CD4-positive, alpha-beta memory T cell (primary cell): Measurements from ENCODE around the gene MIOS. TPM values are rescaled to one million over a fixed set of nuclear protein-coding genes. Genes with fewer than 3 reads are reported as not detected.

Source experiments
- CTCF ChIA-PET: fragments of 350-600 bp; sonication (Branson Sonifier 250); formaldehyde crosslinking; loops from one replicate; lab custom pipeline; 2021; ENCODE audit warnings: inconsistent platforms; ENCODE audit not compliant: partially characterized antibody; lab: Charles Lee
- POLR2A ChIA-PET: fragments of 350-600 bp; sonication (Branson Sonifier 250); formaldehyde crosslinking; loops from one replicate; lab custom pipeline; 2021; ENCODE audit not compliant: partially characterized antibody; lab: Charles Lee
- DNase-seq, 5 donors: peaks; one replicate each; pipeline versions ENCODE4 v3.0.0 to v3.0.0-alpha.2; 2020 to 2022; ENCODE audit warnings: mixed read lengths in 1 of 5
- H3K27ac ChIP-seq: one replicate; pipeline ENCODE4 v1.7.0; 2013; ENCODE audit warnings: low read depth, low read length
- H3K27me3 ChIP-seq: 2 replicates; pipeline ENCODE4 v1.7.0; 2013; ENCODE audit warnings: mild to moderate bottlenecking, low read length, moderate library complexity; ENCODE audit not compliant: insufficient read depth
- H3K36me3 ChIP-seq: 2 replicates; pipeline ENCODE4 v1.7.0; 2013; ENCODE audit warnings: mild to moderate bottlenecking, low read length, moderate library complexity; ENCODE audit not compliant: insufficient read depth
- H3K4me1 ChIP-seq: 2 replicates; pipeline ENCODE4 v1.7.0; 2013; ENCODE audit warnings: mild to moderate bottlenecking, low read length, moderate library complexity; ENCODE audit not compliant: insufficient read depth
- H3K4me3 ChIP-seq, 2 donors: one replicate each; pipeline ENCODE4 v1.7.0; 2013; ENCODE audit warnings: low read length in 2 of 2, mild to moderate bottlenecking in 1 of 2
- H3K9me3 ChIP-seq, 2 donors: one replicate each; pipeline ENCODE4 v1.7.0; 2013; ENCODE audit warnings: low read length in 2 of 2, control low read depth in 1 of 2; ENCODE audit not compliant: control insufficient read depth in 1 of 2
- H3K27ac Mint-ChIP-seq, 7 donors: one replicate each; pipeline ENCODE4 v1.8.0; 2020 to 2021; ENCODE audit warnings: mixed read lengths in 7 of 7, mild to moderate bottlenecking in 6 of 7, inconsistent platforms in 3 of 7, moderate library complexity in 3 of 7
- H3K27me3 Mint-ChIP-seq, 2 donors: one replicate each; pipeline ENCODE4 v1.8.0; 2020 to 2021; ENCODE audit warnings: mixed read lengths in 2 of 2
- H3K36me3 Mint-ChIP-seq, 2 donors: one replicate each; pipeline ENCODE4 v1.8.0; 2020 to 2021; ENCODE audit warnings: mixed read lengths in 2 of 2, inconsistent platforms in 1 of 2, mild to moderate bottlenecking in 1 of 2
- H3K4me1 Mint-ChIP-seq, 4 donors: one replicate each; pipeline ENCODE4 v1.8.0; 2020 to 2021; ENCODE audit warnings: mixed read lengths in 4 of 4, mild to moderate bottlenecking in 1 of 4
- H3K4me3 Mint-ChIP-seq, 8 donors: one replicate each; pipeline ENCODE4 v1.8.0; 2020 to 2021; ENCODE audit warnings: mixed read lengths in 8 of 8, mild to moderate bottlenecking in 7 of 8, moderate library complexity in 6 of 8, inconsistent platforms in 3 of 8
- H3K9me3 Mint-ChIP-seq, 8 donors: one replicate each; pipeline ENCODE4 v1.8.0; 2020 to 2021; ENCODE audit warnings: mixed read lengths in 8 of 8, mild to moderate bottlenecking in 5 of 8, inconsistent platforms in 3 of 8, moderate library complexity in 1 of 8
- intact Hi-C: fragments of 100-400 bp; cut with micrococcal nuclease; formaldehyde crosslinking; loops from one replicate; pipeline ENCODE4 v1.15.1; 2023
- polyA plus RNA-seq, 2 donors: library from polyadenylated mRNA; unstranded; fragments of 300-500 nt; fragmentation: Illumina TruSeq; gene quantifications; one replicate each; pipeline ENCODE4 v1.2.3, GENCODE V29; 2021
- total RNA-seq, 2 experiments: library from RNA; stranded (reverse); gene quantifications; one replicate each; pipeline ENCODE4 v1.2.3, GENCODE V29; 2021

Gene MIOS
- total and polyA plus RNA-seq, 4 experiments from 2014 or later, result 15.5 to 25.1 (median 19.6) TPM

- Mint-ChIP-seq H3K27ac (no peak overlapping the region), H3K4me1 (peaks cover 13 to 20% (median 16%) of the 10 kb centered on the region in 4 donors), H3K36me3 (peaks cover 8 to 13% of the 10 kb centered on the region in 2 donors), H3K9me3 (peaks cover 0 to 9% (median 5%) of the 10 kb centered on the region in 8 donors), H3K4me3 (no peak overlapping the region), H3K27me3 (peaks cover 0 to 1% of the 10 kb centered on the region in 2 donors)
- ChIA-PET CTCF (interaction anchor here (1.2 kb wide), 1 partner anchor 382 kb away, joined by 3 read pairs; no protein-coding TSS in a partner anchor), POLR2A (interaction anchor here (1.5 kb wide), 1 partner anchor 77 kb away, joined by 3 read pairs; the partner anchor contains the start of gene UMAD1)
- intact Hi-C loops, result no loop called here
- no peak for DNase-seq
- peaks cover 30% of the 10 kb centered on the region for H3K4me1 ChIP-seq
- no peak overlapping the region for H3K4me3 ChIP-seq
- H3K27me3 ChIP-seq, result no peaks in the 10 kb centered on the region
- no peaks in the 10 kb centered on the region for H3K36me3 ChIP-seq
- no peak overlapping the region for H3K27ac ChIP-seq
- H3K9me3 ChIP-seq, result no peaks in the 10 kb centered on the region
These were observed 2.9 kb upstream of the MIOS start for GRCh38 chr7:7563813-7564212.

DNA sequence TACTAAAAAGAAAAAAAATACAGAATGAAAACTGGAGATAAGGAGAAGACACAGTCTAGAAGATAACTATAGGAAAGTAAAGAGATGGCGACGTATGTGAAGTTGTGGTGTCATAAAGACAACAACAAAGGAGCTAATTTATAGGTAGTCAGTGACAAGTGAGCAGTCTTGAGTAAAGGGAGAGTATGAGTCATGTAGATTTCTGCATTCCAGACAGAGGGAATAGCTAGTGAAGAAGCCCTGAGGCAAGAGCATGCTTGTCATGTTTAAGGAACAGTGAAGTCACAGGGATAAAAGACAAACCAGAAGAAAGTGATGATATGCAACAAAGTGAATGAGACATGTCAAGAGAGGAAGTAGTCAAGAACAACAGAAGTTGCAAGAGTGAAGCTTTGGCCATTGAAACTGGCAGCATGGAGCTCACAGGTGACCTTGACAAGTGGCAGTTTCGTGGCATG lies 2.3 kb upstream of the MIOS start:
- peaks cover 7 to 8% of the 10 kb centered on the region in 2 donors for H3K36me3 Mint-ChIP-seq
- DNase-seq, result no peak
- no peaks in the 10 kb centered on the region for H3K36me3 ChIP-seq

DNA sequence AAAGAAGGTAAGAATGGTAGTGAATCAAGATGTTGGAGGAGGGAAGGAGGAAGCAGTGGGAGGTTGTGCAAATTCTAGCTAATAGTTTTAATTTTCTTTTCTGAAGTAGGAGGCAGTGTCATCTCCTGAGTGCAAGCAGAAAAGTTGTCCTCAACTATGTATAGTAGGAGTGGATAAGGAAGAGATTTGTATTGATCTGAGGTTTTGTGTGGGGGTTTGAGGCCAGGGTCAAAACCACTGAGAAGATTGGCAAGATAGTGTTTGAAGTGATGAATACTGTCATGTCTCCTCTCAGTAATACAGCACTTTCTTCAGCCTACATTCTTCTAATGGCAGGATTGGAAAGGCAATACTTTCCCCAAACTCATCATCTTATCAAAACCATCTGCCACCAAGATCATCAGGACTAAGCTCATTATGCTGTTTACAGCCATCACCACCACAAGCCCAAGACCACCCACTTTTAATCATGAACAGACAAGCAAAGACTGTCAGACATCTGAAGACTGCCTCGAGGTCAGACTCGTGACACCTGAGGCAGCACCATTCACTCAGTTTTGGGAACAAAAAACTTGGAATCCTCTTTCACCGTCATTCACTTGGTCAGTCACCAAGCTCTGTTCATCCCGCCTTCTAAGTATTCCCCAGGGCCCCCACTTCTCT lies 1.5 kb upstream of the MIOS start:
- no peak for DNase-seq
- Mint-ChIP-seq H3K27me3 (no peaks in the 10 kb centered on the region), H3K4me3 (no peak overlapping the region), H3K36me3 (peaks cover 0 to 5% of the 10 kb centered on the region in 2 donors), H3K4me1 (peaks cover 27 to 32% (median 30%) of the 10 kb centered on the region in 4 donors), H3K27ac (no peak overlapping the region), H3K9me3 (peaks cover 0 to 3% (median 0%) of the 10 kb centered on the region in 8 donors)
- H3K4me3 ChIP-seq, result no peak overlapping the region
- intact Hi-C loops, result loop anchor here (5.0 kb wide), 1 partner anchor 402 kb away; the partner anchor contains the start of gene GLCCI1
- no peaks in the 10 kb centered on the region for H3K9me3 ChIP-seq
- POLR2A ChIA-PET, result interaction anchor here (1.2 to 1.6 kb wide), 3 partner anchors 75 to 383 kb away, joined by 3 to 7 read pairs (median 4); partner anchors contain the start of gene UMAD1
- H3K27ac ChIP-seq, result no peak overlapping the region
- H3K4me1 ChIP-seq, result peaks cover 40% of the 10 kb centered on the region
- no peaks in the 10 kb centered on the region for H3K27me3 ChIP-seq
- CTCF ChIA-PET, result interaction anchor here (1.1 kb wide), 1 partner anchor 383 kb away, joined by 3 read pairs; no protein-coding TSS in a partner anchor
- H3K36me3 ChIP-seq, result no peaks in the 10 kb centered on the region

More for the DNA sequence above, 2.3 kb upstream of the MIOS start:
- ChIA-PET POLR2A (interaction anchor here (1.2 to 1.5 kb wide), 2 partner anchors 76 to 383 kb away, joined by 3 to 4 read pairs; partner anchors contain the start of gene UMAD1), CTCF (interaction anchor here (1.2 kb wide), 1 partner anchor 383 kb away, joined by 3 read pairs; no protein-coding TSS in a partner anchor)
- H3K27ac ChIP-seq, result no peak overlapping the region
- no peak overlapping the region for H3K4me3 Mint-ChIP-seq
- H3K9me3 Mint-ChIP-seq, result peaks cover 0 to 8% (median under 1%) of the 10 kb centered on the region in 8 donors
- H3K27ac Mint-ChIP-seq, result no peak overlapping the region
- intact Hi-C loops, result no loop called here
- peaks cover 0 to 1% of the 10 kb centered on the region in 2 donors for H3K27me3 Mint-ChIP-seq
- H3K4me1 Mint-ChIP-seq, result peaks cover 19 to 25% (median 22%) of the 10 kb centered on the region in 4 donors
- no peak overlapping the region for H3K4me3 ChIP-seq
- no peaks in the 10 kb centered on the region for H3K27me3 ChIP-seq
- no peaks in the 10 kb centered on the region for H3K9me3 ChIP-seq
- H3K4me1 ChIP-seq, result peaks cover 35% of the 10 kb centered on the region

GRCh38 chr7:7565746-7566650 lies 686 bp upstream of the MIOS start:
- H3K27me3 Mint-ChIP-seq, result no peaks in the 10 kb centered on the region
- DNase-seq, result no peak

DNA sequence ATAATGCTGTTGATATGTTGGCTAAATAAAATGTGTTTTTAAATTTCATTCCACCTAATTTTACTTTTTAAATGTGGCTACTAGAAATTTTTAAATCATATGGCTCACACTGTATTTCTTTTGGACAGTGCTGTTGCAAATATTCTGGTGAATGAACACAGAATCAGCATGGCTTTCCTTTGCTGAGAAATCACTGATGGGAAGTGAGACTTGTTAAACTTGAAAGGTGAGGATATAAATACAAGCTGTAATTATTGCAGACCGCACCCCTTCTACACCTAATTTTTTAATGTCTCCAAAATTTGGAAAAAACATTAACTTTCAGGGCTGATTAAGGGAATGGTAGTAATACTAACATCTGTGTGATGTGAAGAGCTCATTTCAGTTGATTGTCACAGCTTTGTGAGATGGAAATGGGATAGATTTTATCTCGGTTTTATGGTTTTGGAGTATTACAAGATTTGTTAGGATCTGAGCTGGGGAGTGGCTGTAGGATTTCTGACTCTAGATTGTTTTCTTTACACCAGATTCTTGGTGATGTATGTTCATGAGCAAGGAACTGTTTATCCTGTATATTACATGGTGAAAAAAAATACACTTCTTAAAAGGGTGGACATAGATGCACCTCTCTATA lies 1.3 kb downstream of the MIOS start:
- Histone ChIP-seq H3K4me3 (peak overlapping the region; percentile 8 to 61), H3K9me3 (no peaks in the 10 kb centered on the region), H3K27ac (peak overlapping the region; percentile 84), H3K36me3 (no peaks in the 10 kb centered on the region), H3K27me3 (no peaks in the 10 kb centered on the region), H3K4me1 (peaks cover 47% of the 10 kb centered on the region)
- ChIA-PET POLR2A (interaction anchor here (0.7 to 2.4 kb wide), 4 partner anchors 8 to 385 kb away, joined by 3 to 18 read pairs (median 7); partner anchors contain the start of genes C1GALT1 and UMAD1), CTCF (interaction anchor here (0.8 kb wide), 1 partner anchor 191 kb away, joined by 3 read pairs; no protein-coding TSS in a partner anchor)
- peaks cover 0 to 9% of the 10 kb centered on the region in 2 donors for H3K36me3 Mint-ChIP-seq
- peak overlapping the region; percentile 72 to 95 (median 88) for H3K27ac Mint-ChIP-seq
- H3K9me3 Mint-ChIP-seq, result no peaks in the 10 kb centered on the region
- peaks cover 31 to 39% (median 36%) of the 10 kb centered on the region in 4 donors for H3K4me1 Mint-ChIP-seq
- no peaks in the 10 kb centered on the region for H3K27me3 Mint-ChIP-seq
- peak overlapping the region in 7 of 8 donors; percentile 76 to 90 (median 82) for H3K4me3 Mint-ChIP-seq
- intact Hi-C loops, result loop anchor here (2.0 to 5.0 kb wide), 2 partner anchors 385 to 399 kb away; partner anchors contain the start of genes C1GALT1 and GLCCI1
- DNase-seq, result peak in 1 of 5 donors; percentile 5

More at GRCh38 chr7:7565746-7566650, 686 bp upstream of the MIOS start:
- Mint-ChIP-seq H3K27ac (no peak overlapping the region), H3K9me3 (peaks cover 0 to under 1% (median 0%) of the 10 kb centered on the region in 8 donors), H3K4me3 (no peak overlapping the region), H3K36me3 (peaks cover 0 to 3% of the 10 kb centered on the region in 2 donors), H3K4me1 (peaks cover 31 to 38% (median 35%) of the 10 kb centered on the region in 4 donors)
- intact Hi-C loops, result loop anchor here (1.0 to 5.0 kb wide), 3 partner anchors 74 to 401 kb away; partner anchors contain the start of genes C1GALT1, GLCCI1 and UMAD1
- H3K9me3 ChIP-seq, result no peaks in the 10 kb centered on the region
- peaks cover 47% of the 10 kb centered on the region for H3K4me1 ChIP-seq
- peak overlapping the region; percentile 33 to 61 for H3K4me3 ChIP-seq
- H3K27me3 ChIP-seq, result no peaks in the 10 kb centered on the region
- no peaks in the 10 kb centered on the region for H3K36me3 ChIP-seq
- POLR2A ChIA-PET, result interaction anchor here (1.2 to 1.6 kb wide), 4 partner anchors 10 to 384 kb away, joined by 4 to 7 read pairs (median 4); partner anchors contain the start of gene UMAD1
- CTCF ChIA-PET, result interaction anchor here (1.0 to 1.1 kb wide), 2 partner anchors 384 to 463 kb away, joined by 3 read pairs; no protein-coding TSS in a partner anchor
- peak overlapping the region; percentile 84 for H3K27ac ChIP-seq

DNA sequence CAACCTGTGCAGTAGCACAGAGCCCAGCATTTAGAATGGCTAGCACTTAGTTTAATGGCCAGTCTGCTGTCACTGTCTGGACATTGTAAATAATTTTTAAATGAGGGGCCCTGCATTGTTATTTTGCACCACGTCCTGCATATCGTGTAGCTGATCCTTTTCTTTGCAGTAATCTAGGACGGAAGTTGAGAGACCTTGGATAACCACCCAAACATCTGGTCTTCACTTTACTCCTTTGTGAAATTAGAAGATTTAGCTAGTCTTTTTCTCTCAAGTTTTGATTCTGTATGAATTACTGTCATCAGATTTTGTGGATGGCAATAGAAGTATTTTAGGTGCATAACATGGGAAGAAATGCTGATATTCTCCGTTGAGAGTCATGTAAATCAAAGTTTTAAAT lies 1.9 kb downstream of the MIOS start:
- CTCF ChIA-PET, result interaction anchor here (0.8 kb wide), 1 partner anchor 191 kb away, joined by 3 read pairs; no protein-coding TSS in a partner anchor
- peak overlapping the region; percentile 84 for H3K27ac ChIP-seq
- no peaks in the 10 kb centered on the region for H3K27me3 Mint-ChIP-seq

More for the DNA sequence above, 1.9 kb downstream of the MIOS start:
- peak overlapping the region; percentile 49 to 90 (median 82) for H3K4me3 Mint-ChIP-seq
- POLR2A ChIA-PET, result interaction anchor here (0.7 to 2.4 kb wide), 3 partner anchors 11 to 386 kb away, joined by 3 to 18 read pairs (median 10); partner anchors contain the start of genes C1GALT1 and UMAD1
- peak overlapping the region; percentile 72 to 96 (median 90) for H3K27ac Mint-ChIP-seq
- H3K4me3 ChIP-seq, result peak overlapping the region in 1 of 2 donors; percentile 23
- H3K27me3 ChIP-seq, result no peaks in the 10 kb centered on the region
- intact Hi-C loops, result loop anchor here (5.0 kb wide), 1 partner anchor 399 kb away; the partner anchor contains the start of gene GLCCI1
- DNase-seq, result no peak
- H3K4me1 ChIP-seq, result peaks cover 47% of the 10 kb centered on the region
- no peaks in the 10 kb centered on the region for H3K9me3 Mint-ChIP-seq
- no peaks in the 10 kb centered on the region for H3K9me3 ChIP-seq
- H3K36me3 Mint-ChIP-seq, result peaks cover 0 to 12% of the 10 kb centered on the region in 2 donors
- H3K36me3 ChIP-seq, result no peaks in the 10 kb centered on the region
- peaks cover 31 to 44% (median 35%) of the 10 kb centered on the region in 4 donors for H3K4me1 Mint-ChIP-seq
